Kidney epithelial cell (primary cell): ENCODE results near the gene MLEC. TPM values are rescaled to one million over a fixed set of nuclear protein-coding genes. Genes with fewer than 3 reads are reported as not detected.

Source experiments
- DNase-seq: peaks from one replicate; pipeline ENCODE4 v3.0.0-alpha.2; 2010; ENCODE audit warnings: low read depth
- H3K27me3 ChIP-seq: 2 replicates; pipeline ENCODE4 v1.6.0; 2011; ENCODE audit warnings: low read length; ENCODE audit not compliant: control insufficient read depth, insufficient read depth
- H3K36me3 ChIP-seq: 2 replicates; pipeline ENCODE4 v1.5.1; 2011; ENCODE audit warnings: low read length; ENCODE audit not compliant: control insufficient read depth, insufficient read depth
- H3K4me3 ChIP-seq: 2 replicates; pipeline ENCODE4 v1.5.1; 2011; ENCODE audit warnings: low read depth, mild to moderate bottlenecking, control low read depth, low read length
- CTCF ChIP-seq: IDR thresholded peaks from 2 replicates; pipeline ENCODE4 v1.5.1; 2011; ENCODE audit warnings: mild to moderate bottlenecking, moderate library complexity, low read length, control low read depth, inconsistent platforms; ENCODE audit not compliant: insufficient read depth, poor library complexity, severe bottlenecking
- total RNA-seq: library from RNA; depleted of rRNA; stranded (reverse); fragments of >200 nt; gene quantifications from 2 replicates; pipeline ENCODE4 v1.2.3, GENCODE V29; 2015

MLEC gene
- total RNA-seq, 1 donor from 2014 or later, result 82.3 TPM

GRCh38 chr12:120651821-120652220 lies 35.1 kb upstream of the MLEC start:
- no peak overlapping the region for H3K4me3 ChIP-seq
- peaks cover 21% of the 10 kb centered on the region for H3K27me3 ChIP-seq
- H3K36me3 ChIP-seq, result no peaks in the 10 kb centered on the region
- DNase-seq, result no peak
- no peak for TF ChIP-seq CTCF

GRCh38 chr12:120652656-120653435 lies 34.1 kb upstream of the MLEC start:
- no peaks in the 10 kb centered on the region for H3K36me3 ChIP-seq
- no peak for DNase-seq
- H3K4me3 ChIP-seq, result no peak overlapping the region
- peaks cover 21% of the 10 kb centered on the region for H3K27me3 ChIP-seq
- TF ChIP-seq CTCF, result no peak

GRCh38 chr12:120653611-120654010 lies 33.3 kb upstream of the MLEC start:
- no peak for DNase-seq
- Histone ChIP-seq H3K27me3 (peaks cover 26% of the 10 kb centered on the region), H3K4me3 (no peak overlapping the region), H3K36me3 (no peaks in the 10 kb centered on the region)
- no peak for TF ChIP-seq CTCF

DNA sequence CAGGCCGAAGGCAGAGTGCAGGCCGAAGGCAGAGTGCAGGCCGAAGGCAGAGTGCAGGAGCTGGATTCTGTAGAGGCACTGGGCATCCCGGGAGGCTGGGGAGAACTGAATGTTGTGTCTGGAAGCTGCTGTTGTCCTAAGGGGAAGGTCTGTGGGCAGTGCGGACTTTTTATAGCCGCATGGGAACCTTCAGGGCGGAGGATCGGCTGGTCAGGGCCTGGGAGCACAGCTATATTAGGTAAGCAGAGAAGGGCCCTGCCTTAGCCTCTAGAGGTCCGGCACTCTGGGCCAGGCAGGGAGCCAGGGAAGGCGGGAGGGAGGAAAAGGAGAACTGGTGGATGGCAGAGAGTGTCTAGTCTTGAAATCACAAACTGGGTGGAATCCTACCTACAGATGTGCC lies 32.3 kb upstream of the MLEC start:
- no peak for DNase-seq
- Histone ChIP-seq H3K4me3 (no peak overlapping the region), H3K36me3 (no peaks in the 10 kb centered on the region), H3K27me3 (peaks cover 24% of the 10 kb centered on the region)
- TF ChIP-seq CTCF, result no peak

DNA sequence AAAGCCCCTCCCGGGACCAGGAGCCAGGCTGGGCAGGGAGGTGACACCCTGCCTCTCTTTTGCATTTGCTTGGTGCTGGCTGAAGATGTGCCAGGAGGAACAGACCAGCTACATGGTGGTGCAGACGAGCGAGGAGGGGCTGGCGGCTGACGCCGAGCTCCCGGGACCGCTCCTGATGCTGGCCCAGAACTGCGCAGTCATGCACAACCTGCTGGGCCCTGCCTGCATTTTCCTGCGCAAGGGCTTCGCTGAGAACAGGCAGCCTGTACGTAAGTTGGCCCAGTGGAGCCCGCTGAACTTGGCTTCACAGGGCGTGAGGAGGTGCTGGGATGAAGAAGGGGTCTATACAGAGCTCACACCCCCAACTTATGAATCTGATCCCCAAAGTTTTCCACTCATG lies 30.9 kb upstream of the MLEC start:
- H3K4me3 ChIP-seq, result no peak overlapping the region
- DNase-seq, result no peak
- H3K36me3 ChIP-seq, result no peaks in the 10 kb centered on the region
- TF ChIP-seq CTCF, result no peak
- H3K27me3 ChIP-seq, result peaks cover 15% of the 10 kb centered on the region
